ENCODE data around the gene ASB18. TPM values are rescaled to one million over a fixed set of nuclear protein-coding genes. Genes with fewer than 3 reads are reported as not detected.

ASB18 gene
- total and polyA plus RNA-seq, 2 experiments from 2014 or later: not detected

DNA sequence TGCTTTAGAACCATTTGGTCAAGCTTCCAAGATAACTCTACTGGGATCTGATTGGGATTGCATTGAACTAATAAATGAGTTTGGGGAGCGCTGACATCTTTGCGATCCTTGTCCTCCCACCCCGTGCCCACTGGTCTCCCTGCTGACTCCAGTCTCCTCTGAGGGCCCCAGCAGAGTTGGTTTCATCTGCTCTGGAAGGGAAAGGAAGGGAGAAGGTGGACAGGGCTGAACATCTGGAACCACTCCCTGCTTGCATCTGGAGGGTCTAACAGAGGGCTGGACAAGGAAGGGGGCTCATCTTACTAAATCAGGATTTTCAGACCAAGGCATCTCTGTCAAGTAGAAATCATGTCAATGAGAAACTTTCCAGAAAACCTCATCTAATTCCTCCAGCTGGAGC lies 108.8 kb downstream of the ASB18 start (continued):
- TF ChIP-seq, protein P1, sequence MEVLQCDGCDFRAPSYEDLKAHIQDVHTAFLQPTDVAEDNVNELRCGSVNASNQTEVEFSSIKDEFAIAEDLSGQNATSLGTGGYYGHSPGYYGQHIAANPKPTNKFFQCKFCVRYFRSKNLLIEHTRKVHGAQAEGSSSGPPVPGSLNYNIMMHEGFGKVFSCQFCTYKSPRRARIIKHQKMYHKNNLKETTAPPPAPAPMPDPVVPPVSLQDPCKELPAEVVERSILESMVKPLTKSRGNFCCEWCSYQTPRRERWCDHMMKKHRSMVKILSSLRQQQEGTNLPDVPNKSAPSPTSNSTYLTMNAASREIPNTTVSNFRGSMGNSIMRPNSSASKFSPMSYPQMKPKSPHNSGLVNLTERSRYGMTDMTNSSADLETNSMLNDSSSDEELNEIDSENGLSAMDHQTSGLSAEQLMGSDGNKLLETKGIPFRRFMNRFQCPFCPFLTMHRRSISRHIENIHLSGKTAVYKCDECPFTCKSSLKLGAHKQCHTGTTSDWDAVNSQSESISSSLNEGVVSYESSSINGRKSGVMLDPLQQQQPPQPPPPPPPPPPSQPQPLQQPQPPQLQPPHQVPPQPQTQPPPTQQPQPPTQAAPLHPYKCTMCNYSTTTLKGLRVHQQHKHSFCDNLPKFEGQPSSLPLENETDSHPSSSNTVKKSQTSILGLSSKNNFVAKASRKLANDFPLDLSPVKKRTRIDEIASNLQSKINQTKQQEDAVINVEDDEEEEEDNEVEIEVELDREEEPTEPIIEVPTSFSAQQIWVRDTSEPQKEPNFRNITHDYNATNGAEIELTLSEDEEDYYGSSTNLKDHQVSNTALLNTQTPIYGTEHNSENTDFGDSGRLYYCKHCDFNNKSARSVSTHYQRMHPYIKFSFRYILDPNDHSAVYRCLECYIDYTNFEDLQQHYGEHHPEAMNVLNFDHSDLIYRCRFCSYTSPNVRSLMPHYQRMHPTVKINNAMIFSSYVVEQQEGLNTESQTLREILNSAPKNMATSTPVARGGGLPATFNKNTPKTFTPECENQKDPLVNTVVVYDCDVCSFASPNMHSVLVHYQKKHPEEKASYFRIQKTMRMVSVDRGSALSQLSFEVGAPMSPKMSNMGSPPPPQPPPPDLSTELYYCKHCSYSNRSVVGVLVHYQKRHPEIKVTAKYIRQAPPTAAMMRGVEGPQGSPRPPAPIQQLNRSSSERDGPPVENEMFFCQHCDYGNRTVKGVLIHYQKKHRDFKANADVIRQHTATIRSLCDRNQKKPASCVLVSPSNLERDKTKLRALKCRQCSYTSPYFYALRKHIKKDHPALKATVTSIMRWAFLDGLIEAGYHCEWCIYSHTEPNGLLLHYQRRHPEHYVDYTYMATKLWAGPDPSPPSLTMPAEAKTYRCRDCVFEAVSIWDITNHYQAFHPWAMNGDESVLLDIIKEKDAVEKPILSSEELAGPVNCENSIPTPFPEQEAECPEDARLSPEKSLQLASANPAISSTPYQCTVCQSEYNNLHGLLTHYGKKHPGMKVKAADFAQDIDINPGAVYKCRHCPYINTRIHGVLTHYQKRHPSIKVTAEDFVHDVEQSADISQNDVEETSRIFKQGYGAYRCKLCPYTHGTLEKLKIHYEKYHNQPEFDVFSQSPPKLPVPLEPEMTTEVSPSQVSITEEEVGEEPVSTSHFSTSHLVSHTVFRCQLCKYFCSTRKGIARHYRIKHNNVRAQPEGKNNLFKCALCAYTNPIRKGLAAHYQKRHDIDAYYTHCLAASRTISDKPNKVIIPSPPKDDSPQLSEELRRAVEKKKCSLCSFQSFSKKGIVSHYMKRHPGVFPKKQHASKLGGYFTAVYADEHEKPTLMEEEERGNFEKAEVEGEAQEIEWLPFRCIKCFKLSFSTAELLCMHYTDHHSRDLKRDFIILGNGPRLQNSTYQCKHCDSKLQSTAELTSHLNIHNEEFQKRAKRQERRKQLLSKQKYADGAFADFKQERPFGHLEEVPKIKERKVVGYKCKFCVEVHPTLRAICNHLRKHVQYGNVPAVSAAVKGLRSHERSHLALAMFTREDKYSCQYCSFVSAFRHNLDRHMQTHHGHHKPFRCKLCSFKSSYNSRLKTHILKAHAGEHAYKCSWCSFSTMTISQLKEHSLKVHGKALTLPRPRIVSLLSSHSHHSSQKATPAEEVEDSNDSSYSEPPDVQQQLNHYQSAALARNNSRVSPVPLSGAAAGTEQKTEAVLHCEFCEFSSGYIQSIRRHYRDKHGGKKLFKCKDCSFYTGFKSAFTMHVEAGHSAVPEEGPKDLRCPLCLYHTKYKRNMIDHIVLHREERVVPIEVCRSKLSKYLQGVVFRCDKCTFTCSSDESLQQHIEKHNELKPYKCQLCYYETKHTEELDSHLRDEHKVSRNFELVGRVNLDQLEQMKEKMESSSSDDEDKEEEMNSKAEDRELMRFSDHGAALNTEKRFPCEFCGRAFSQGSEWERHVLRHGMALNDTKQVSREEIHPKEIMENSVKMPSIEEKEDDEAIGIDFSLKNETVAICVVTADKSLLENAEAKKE (CRISPR knock-in tag; IDR thresholded peaks at IDR 0.05): no peak

DNA sequence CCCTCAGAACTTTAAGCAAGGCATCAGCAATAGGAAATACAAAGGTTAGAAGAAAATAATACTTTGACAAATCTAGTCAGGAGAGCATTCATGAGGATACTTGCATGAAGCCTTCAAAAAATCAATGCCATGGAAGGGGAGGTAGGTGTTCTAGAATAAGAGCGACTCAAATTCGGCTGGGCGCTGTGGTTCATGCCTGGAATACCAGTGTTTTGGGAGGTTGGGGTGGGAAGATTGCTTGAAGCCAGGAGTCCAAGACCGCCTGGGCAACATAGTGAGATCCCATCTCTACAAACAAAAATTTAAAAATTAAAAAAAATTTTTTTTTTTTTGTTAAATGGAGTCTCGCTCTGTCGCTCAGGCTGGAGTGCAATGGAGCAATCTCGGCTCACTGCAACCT lies 117.8 kb downstream of the ASB18 start:
- Histone ChIP-seq H3K27me3 (ENCODE audit: insufficient read depth) (peaks cover 8% of the 10 kb centered on the region; the same call in 1 of the 2 replicates), H3K4me2 (no peak overlapping the region), H3K9me2 (ENCODE audit: insufficient read depth) (no peaks in the 10 kb centered on the region), H3K4me1 (ENCODE audit: insufficient read depth) (peaks cover 7% of the 10 kb centered on the region), H4K20me1 (replicated peaks; ENCODE audit: insufficient read depth) (no peaks in the 10 kb centered on the region), H2AFZ (no peak overlapping the region), H3K4me3 (no peak overlapping the region), H3F3A (replicated peaks; ENCODE audit: low read depth) (no peaks in the 10 kb centered on the region), H3K36me3 (ENCODE audit: insufficient read depth) (no peaks in the 10 kb centered on the region), H3K79me2 (replicated peaks; ENCODE audit: insufficient read depth) (no peaks in the 10 kb centered on the region), H3K27ac (ENCODE audit: low read depth) (no peak overlapping the region)
- H3K4me3 Mint-ChIP-seq: no peak overlapping the region
- H3K27ac Mint-ChIP-seq: no peak overlapping the region
- TF ChIP-seq NANOG (IDR thresholded peaks at IDR 0.05; ENCODE audit: borderline replicate concordance) (no peak), STAT1 (IDR thresholded peaks at IDR 0.05; ENCODE audit: unreplicated experiment) (no peak)
- H3K36me3 Mint-ChIP-seq (ENCODE audit: low read depth): peaks cover 3% of the 10 kb centered on the region; the same call in 1 of the 3 replicates
- peaks cover 17% of the 10 kb centered on the region for H3K27me3 Mint-ChIP-seq (ENCODE audit: insufficient read depth, low read depth, poor library complexity)
- H3K9me3 Mint-ChIP-seq: peaks cover 9% of the 10 kb centered on the region; the same call in 2 of the 3 replicates
- H3K4me1 Mint-ChIP-seq: peaks cover 13% of the 10 kb centered on the region
- DNase-seq (ENCODE audit: low spot score) (no peak), ATAC-seq (no peak)

DNA sequence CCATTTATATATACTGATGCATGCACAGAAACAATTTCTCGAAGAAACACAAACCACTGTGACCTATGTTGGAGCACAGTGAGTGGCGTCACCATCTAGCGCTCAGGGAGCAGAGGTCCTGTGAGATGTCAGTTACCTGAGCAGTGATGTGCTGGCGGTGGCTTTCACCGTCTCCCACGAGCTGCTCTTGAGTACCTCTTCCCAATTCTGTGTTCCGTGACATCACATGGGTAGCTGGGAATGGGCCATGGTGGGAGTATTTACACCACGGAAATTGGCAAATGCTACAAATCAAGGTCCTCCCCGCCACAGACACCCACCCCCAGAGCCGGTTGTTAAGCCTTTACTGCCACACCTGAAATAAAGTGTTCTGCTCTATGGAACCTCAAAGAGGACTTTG lies 120.4 kb downstream of the ASB18 start:
- no peak overlapping the region for H3K4me3 ChIP-seq
- H4K20me1 ChIP-seq (replicated peaks; ENCODE audit: insufficient read depth): no peaks in the 10 kb centered on the region
- H3K4me2 ChIP-seq: no peak overlapping the region
- H3K36me3 ChIP-seq (ENCODE audit: insufficient read depth): no peaks in the 10 kb centered on the region
- H3K9me3 Mint-ChIP-seq: peaks cover 2% of the 10 kb centered on the region; the same call in 2 of the 3 replicates
- H3K79me2 ChIP-seq (replicated peaks; ENCODE audit: insufficient read depth): no peaks in the 10 kb centered on the region
- H2AFZ ChIP-seq: no peak overlapping the region
- DNase-seq (ENCODE audit: low spot score) (no peak), ATAC-seq (no peak)
- peaks cover 8% of the 10 kb centered on the region; the same call in 1 of the 2 replicates for H3K27me3 ChIP-seq (ENCODE audit: insufficient read depth)
- H3K27ac ChIP-seq (ENCODE audit: low read depth): no peak overlapping the region
- no peaks in the 10 kb centered on the region for H3F3A ChIP-seq (replicated peaks; ENCODE audit: low read depth)
- H3K27me3 Mint-ChIP-seq (ENCODE audit: insufficient read depth, low read depth, poor library complexity): peaks cover 16% of the 10 kb centered on the region
- H3K36me3 Mint-ChIP-seq (ENCODE audit: low read depth): no peaks in the 10 kb centered on the region
- H3K9me2 ChIP-seq (ENCODE audit: insufficient read depth): no peaks in the 10 kb centered on the region
- H3K4me1 Mint-ChIP-seq: peaks cover 15% of the 10 kb centered on the region
- peaks cover 7% of the 10 kb centered on the region for H3K4me1 ChIP-seq (ENCODE audit: insufficient read depth)
- H3K27ac Mint-ChIP-seq: no peak overlapping the region
- H3K4me3 Mint-ChIP-seq: no peak overlapping the region
- TF ChIP-seq POLR2AphosphoS5 (IDR thresholded peaks at IDR 0.05; ENCODE audit: low read depth) (no peak), ZNF114 (CRISPR knock-in tag; IDR thresholded peaks at IDR 0.05) (no peak), ZNF331 (CRISPR knock-in tag; IDR thresholded peaks at IDR 0.05; ENCODE audit: low read depth) (no peak), CREB1 (CRISPR knock-in tag; IDR thresholded peaks at IDR 0.05; ENCODE audit: low read depth) (no peak), JUNB (IDR thresholded peaks at IDR 0.05; ENCODE audit: unreplicated experiment) (no peak), EZH2 (IDR thresholded peaks at IDR 0.05; ENCODE audit: low read depth, unreplicated experiment) (no peak)
- TF ChIP-seq, protein P2, sequence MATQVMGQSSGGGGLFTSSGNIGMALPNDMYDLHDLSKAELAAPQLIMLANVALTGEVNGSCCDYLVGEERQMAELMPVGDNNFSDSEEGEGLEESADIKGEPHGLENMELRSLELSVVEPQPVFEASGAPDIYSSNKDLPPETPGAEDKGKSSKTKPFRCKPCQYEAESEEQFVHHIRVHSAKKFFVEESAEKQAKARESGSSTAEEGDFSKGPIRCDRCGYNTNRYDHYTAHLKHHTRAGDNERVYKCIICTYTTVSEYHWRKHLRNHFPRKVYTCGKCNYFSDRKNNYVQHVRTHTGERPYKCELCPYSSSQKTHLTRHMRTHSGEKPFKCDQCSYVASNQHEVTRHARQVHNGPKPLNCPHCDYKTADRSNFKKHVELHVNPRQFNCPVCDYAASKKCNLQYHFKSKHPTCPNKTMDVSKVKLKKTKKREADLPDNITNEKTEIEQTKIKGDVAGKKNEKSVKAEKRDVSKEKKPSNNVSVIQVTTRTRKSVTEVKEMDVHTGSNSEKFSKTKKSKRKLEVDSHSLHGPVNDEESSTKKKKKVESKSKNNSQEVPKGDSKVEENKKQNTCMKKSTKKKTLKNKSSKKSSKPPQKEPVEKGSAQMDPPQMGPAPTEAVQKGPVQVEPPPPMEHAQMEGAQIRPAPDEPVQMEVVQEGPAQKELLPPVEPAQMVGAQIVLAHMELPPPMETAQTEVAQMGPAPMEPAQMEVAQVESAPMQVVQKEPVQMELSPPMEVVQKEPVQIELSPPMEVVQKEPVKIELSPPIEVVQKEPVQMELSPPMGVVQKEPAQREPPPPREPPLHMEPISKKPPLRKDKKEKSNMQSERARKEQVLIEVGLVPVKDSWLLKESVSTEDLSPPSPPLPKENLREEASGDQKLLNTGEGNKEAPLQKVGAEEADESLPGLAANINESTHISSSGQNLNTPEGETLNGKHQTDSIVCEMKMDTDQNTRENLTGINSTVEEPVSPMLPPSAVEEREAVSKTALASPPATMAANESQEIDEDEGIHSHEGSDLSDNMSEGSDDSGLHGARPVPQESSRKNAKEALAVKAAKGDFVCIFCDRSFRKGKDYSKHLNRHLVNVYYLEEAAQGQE (IDR thresholded peaks at IDR 0.05; ENCODE audit: unreplicated experiment): no peak
- TF ChIP-seq, protein P3, sequence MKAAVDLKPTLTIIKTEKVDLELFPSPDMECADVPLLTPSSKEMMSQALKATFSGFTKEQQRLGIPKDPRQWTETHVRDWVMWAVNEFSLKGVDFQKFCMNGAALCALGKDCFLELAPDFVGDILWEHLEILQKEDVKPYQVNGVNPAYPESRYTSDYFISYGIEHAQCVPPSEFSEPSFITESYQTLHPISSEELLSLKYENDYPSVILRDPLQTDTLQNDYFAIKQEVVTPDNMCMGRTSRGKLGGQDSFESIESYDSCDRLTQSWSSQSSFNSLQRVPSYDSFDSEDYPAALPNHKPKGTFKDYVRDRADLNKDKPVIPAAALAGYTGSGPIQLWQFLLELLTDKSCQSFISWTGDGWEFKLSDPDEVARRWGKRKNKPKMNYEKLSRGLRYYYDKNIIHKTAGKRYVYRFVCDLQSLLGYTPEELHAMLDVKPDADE (IDR thresholded peaks at IDR 0.05): no peak

All from GM23338 (cell line).